Esophagus squamous epithelium (tissue), 4 donors: Measurements from ENCODE around the gene MRPS11.

ENCODE experiments used
- CTCF ChIP-seq, 6 experiments: fragments of 450-650 bp in 4 of 6; fragments of 200-600 bp in 2 of 6; sonication (generic) in 2 of 6; IDR thresholded peaks; one replicate each; pipeline ENCODE4 v1.5.1; 2016 to 2019; ENCODE audit warnings: antibody characterized with exemption in 6 of 6, mild to moderate bottlenecking in 4 of 6, moderate library complexity in 4 of 6
- POLR2A ChIP-seq, 4 donors: fragments of 450-650 bp; IDR thresholded peaks; one replicate each; pipeline ENCODE4 v1.6.1; 2017; ENCODE audit warnings: antibody characterized with exemption in 4 of 4, mild to moderate bottlenecking in 4 of 4, moderate library complexity in 3 of 4

- TF ChIP-seq CTCF (IDR thresholded peaks at IDR 0.05) (peak in 5 of 6 experiments; percentile 45 to 71 (median 53)), POLR2A (IDR thresholded peaks at IDR 0.05) (no peak)
Observed at GRCh38 chr15:88454867-88455810, 12.4 kb upstream of the MRPS11 start.
